8988T (cell line): Measurements from ENCODE around the gene EHMT1.

Experiments used
- DNase-seq: peaks from one replicate; pipeline ENCODE4 v3.0.0; 2011

The EHMT1 gene

DNA sequence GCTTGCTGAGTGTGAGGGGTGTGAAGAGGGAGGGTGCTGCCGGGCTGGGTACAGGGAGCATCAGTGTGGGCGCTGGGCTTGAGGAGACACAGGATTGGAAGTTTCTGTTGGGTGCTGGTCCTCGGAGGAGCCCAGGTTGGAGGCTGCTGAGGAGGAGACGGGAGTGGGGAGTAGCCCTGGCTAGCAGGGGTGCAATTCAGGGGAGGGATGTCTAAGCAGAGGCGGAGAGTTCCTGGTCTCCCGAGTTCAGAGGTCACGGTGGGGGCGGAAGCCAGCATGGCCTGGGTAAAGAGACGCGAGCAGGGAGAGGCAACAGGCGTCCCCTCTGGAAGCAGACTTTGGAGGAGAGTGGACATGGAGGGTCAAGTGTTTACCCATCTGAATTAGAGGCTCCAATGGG, 196.0 kb downstream of the EHMT1 start:
- DNase-seq = no peak

DNA sequence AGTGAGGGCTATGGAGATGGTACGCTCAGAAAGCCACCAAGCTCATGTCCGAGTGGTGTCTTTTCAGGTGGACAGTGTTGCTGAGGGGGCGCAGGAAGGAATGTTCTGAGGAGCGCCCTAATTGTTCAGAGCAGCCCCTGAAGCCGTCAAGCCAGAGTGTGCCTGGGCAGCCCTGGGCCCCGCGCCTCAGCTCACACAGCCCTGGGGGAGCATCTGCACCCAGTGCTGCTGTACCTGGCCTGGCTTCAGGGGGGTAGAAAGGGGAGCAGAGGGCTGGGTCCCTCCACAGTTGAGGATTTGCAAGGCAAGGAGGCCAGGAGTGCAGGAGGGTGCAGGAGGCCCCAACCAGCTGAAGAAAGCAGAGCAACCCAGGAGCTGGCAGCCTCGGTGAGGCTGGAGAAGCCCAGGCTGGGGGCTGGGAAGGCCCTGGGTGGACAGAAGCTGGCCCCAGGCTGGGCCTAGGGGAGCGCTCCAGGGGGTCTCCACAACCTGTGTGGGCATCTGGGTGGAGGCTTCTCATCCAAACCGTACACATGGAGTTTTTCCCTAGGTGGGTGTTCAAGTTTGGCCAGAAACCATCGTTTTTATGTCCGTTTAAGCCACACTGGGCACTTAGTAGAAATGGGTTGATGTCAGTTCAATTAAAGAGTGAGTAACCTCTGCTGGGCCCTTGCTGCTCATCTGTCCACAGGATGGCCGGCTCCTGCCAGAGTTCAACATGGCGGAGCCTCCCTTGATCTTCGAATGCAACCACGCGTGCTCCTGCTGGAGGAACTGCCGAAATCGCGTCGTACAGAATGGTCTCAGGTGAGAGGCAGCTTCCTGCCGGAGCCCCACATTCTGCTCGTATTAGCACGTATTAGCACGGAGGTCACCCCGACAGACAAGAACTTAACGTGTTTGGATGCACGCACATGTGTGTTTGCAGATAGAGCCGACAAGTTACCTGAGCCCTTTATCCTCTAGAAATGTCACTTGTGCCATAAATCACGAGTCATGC, 196.8 kb downstream of the EHMT1 start:
- DNase-seq = no peak

DNA sequence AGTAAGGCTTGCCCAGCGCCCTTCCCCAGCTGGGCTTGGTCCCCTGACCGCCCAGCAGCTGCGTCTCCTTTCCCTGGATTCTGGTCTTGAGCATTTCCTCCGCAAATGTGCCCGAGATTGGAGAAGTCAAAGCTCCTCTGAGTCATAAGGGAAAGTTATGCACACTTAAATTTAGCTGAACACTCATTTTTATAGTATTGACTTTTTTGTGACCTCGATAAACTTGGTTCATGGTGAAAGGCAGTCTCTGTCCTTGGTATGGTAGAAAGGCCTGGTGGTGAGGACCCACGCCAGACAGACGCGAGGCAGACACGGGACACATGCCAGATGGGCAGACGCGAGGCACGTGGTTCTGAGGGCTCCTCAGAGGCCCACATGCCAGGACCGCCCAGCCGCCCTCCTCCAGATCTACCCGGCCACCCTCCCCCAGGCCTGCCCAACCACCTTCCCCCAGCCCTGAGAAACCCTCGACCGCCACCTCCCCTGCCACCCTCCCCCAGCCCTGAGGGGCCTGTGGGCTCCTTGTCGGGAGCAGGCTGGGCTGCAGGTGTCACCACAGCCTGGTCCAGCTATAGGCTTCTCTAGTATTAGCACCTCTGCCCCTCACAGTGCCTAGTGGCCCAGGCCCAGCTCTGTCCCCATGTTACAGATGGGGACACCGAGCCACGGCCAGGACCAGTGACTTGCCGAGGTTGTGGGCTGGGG, 197.9 kb downstream of the EHMT1 start:
- DNase-seq = no peak

DNA sequence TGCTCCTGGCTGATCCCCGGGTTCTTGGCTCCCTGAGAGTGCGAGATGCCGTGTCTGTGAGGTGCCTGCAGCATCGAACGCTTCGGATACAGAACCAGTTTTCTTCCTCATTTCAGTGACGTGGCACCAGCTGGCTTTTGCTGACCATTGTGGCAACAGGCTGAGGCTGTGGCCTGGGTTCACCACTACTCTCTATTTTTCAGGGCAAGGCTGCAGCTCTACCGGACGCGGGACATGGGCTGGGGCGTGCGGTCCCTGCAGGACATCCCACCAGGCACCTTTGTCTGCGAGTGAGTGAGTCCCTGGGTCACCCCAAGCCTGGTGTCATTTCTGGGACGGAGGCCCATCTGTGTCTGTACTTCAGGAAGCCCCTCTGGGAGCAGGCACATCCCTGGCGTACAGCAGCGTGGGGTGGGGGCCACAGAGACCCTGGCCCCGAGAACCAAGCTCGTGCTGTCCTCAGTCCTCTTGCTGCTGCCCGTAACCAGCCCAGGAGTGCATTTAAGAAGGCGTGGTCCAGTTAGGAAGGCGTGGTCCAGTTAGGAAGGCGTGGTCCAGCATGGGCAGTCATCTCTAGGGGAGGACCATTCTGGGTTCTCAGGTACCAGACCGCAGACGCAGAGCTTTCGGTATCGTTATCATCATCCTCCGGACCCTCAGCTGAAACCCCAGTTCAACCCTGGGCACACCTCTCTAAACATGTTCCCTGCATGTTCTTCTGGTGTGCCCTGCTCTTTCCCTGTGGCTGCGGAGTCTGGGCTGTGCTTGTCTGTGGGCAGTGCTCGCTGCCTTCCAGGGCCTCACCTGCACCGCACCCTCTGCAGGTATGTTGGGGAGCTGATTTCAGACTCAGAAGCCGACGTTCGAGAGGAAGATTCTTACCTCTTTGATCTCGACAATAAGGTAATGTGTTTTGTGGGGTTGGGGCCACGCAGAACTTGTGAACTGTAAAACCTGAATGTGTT, 198.7 kb downstream of the EHMT1 start:
- DNase-seq = no peak

DNA sequence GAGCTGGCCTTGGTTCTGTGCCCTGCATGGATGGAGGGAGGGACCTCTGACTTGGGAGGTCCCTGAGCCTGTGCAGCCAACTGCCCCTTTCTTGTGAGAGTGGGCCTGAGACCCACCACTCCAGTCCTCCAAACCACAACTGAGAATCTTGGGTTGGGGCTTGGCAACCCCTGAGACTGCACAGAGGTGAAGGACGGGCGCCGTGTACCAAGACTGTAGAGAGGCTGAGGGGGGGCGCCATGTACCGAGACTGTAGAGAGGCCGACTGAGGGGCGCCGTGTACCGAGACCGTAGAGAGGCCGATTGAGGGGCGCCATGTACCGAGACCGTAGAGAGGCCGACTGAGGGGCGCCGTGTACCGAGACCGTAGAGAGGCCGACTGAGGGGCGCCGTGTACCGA, 199.5 kb downstream of the EHMT1 start:
- no peak for DNase-seq

DNA sequence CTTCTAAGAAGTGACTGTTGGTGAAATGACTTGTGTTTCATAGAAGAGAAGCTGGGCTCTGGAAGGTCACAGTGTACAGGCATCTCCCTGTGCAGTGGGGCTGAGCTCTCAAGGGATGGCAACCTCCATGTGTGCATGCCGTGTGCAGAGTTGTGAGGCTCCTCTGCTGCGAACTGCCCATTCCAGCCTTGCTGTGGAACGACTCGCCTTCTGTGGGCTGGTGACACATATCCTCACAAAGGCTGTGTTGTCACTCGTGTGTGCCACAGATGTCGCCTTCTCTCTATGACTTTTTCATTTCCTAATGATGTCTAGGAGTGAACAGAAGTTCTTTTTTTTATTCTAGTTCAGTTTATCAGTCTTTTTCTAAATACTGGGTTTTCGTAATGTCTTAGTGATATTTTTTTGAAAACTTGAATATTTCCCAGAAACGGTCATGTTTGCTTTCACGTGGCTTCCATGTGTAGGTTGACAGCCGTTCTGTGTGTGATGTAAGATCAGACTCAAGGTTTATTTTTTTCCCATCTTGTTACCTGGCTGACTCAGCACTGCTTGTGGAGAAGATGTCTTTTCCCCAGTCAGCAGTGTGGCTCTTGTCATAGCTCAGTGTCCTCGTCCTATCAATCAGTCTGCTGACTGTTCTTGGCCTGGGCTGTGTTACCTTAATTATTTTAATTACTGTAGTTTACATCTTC, 201.5 kb downstream of the EHMT1 start:
- DNase-seq = no peak

DNA sequence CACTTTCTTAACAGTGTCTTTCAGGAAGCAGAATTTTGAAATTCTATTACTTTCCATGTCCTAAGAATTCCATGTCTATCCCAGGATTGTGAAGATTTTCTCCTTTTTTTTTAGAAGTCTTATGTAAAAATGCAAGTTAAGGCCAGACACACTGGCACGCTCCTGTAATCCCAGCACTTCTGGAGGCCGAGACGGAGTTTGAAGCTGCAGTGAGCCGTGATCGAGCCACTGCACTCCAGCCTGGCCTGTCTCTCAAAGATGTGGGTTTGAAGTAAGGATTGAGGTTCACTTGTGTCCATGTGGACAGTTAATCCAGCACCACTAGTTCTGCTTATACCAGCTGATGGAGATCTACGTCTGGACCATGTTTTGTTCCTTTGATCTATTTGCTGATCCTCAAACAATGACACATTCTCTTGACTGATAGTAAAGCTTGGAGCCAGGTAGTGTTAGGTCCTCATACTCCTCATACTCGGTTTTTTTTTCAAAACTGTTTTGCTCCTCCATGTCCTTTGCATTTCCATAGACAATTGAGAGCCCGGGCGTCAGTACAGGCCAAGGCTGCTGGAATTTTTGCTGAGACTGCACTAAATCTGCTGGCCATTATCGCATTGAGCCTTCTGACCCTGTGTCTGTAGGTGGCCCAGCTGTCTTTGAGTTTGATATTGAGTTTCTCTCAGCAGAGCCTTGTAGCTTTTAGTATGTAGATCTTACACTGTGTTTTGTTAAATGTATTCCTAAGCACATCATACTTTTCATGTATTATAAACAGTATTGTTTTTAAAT, 205.4 kb downstream of the EHMT1 start:
- no peak for DNase-seq

DNA sequence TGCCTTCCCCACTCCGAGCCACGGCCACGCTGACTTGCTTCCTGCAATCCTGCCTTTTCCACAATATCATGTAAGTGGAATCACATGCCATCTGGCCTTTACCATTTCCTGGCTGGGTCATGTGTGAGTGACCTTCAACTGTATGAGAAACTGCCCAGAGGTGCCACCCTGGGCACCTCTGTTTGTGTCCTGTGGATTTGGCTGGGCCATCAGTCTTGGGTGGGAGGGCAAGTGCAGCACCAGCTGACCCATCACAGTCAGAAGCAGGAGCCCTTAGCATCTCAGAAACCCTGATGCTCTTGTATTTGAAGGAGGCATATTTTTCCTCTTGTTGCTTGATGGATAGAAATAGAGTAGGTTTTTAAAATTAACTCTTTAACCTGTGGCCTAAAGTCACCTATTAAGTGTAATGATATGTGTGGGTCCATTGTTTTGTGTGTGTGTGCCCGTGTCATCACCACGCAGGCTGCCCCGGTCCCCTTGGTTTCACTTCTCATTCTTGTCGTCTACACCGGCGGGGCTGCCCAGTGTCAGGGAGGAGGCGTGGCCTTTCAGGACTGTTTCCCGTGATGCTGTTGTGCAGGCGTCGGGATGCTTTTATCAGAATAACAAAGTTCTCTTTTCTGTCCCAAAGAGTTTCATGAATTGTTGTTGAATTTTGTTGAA, 206.7 kb downstream of the EHMT1 start:
- no peak for DNase-seq

DNA sequence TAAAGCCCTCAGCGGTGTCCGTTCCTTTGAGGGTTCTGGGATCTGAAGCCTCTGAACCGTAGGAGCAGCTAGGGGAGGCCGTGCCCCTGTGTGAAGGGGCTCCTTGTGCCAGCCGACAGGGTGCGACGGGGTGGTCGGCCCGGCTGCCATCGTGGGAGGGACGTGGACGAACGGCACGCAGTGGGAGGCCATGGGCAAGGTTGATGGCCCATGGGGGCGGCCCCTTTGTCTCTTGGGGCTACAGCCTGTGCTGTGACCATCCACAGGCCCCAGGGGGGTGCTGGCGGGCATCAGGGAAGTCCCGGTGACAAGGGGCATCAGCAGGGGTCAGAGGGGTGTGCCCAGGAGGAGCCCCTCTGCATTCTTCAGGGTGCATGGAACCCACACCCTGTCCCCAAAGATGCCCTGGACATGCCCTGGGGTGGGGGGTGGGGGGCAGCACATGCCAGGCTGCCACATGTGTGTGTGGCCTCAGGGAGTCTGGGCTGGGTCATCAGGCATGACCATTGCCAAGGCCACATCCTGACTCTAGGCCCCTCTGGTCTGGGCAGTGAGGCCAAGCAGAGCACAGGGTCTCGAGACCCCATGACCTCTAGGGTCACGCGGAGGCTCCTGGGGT, 209.2 kb downstream of the EHMT1 start:
- no peak for DNase-seq

DNA sequence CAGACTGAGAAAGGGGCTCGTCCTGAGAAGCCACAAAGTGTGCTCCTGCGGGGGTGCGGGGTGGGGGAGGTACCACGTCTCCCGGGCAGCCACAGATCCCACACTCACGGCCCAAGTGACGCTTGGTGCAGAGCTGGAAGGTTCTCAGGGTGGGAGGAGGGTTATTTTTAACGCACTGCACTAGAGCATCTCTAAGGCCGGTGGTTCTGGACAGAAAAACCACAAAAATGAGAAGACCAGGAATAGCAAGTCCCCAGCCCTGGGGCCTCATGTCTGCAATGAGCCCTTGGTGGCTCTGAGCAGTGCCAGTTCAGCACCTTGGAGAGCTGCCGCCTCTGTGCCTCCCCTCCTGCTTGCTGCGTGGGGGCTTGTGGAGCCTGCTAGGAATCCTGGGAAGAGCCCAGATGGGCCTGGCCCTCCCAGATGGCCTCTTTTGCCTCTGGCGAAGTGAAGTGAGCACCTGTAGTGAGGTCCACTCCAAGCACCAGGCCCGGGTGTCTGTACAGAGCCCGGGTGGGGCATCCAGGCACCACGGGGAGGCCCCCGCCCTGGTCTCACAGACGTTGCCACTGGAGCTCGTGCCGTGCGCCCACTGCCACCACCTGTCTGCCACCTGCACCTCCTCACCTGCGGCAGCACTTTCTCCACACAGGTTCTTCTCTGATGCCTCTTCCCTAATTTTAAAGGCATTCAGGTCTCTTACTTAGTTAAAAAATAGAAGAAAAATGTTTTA, 209.9 kb downstream of the EHMT1 start:
- no peak for DNase-seq

DNA sequence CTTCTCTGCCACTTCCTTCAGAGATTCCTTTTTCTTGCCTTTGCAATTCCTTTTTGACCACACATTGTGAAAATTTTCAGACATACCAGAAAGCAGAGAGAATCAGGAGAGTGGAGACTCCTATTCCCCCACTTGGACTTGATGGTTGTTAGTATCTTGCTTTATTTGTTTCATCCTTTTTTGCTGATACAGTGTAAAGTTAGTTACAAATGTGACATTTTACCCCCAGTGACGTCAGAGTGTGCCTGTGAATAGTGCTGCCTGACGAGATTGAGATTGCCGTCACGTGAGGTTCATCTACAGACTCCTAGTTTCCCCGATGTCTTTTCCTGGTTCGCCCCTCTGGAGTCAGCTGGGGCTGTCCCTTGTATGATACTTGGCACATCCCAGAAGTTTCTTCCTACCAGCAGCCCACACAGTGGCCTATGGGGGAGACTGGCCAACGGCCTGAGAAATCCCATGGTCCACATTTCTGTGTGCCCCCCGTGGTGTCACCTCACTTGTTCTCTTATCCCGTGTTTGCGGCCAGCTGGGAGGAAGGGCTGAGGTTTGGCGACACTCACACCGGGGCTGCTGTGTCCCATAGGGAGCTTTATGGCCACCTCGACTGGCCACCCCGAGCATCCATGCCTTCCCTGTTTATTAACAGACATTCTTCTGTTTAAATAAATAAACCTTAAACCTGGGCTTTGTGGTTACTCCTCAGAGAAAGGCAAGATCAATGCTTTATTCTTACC, 210.6 kb downstream of the EHMT1 start:
- DNase-seq = no peak

DNA sequence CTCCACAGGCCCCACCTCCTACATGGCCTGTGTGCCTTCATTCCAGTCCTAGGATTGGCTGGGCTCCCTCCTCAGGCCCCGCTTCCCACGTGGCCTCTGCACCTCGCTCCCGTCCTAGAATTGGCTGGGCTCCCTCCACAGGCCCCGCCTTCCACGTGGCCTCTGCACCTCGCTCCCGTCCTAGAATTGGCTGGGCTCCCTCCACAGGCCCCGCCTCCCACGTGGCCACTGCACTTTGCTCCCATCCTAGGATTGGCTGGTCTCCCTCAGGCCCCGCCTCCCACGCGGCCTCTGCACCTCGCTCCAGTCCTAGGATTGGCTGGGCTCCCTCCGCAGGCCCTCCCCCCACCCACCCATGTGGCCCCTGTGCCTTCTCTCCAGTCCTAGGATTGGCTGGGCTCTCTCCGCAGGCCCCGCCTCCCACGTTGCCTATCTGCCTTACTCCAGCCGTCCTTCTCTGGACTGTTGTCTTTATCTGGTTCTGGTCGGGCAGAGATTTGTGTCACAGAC, 213.4 kb downstream of the EHMT1 start:
- DNase-seq = no peak

DNA sequence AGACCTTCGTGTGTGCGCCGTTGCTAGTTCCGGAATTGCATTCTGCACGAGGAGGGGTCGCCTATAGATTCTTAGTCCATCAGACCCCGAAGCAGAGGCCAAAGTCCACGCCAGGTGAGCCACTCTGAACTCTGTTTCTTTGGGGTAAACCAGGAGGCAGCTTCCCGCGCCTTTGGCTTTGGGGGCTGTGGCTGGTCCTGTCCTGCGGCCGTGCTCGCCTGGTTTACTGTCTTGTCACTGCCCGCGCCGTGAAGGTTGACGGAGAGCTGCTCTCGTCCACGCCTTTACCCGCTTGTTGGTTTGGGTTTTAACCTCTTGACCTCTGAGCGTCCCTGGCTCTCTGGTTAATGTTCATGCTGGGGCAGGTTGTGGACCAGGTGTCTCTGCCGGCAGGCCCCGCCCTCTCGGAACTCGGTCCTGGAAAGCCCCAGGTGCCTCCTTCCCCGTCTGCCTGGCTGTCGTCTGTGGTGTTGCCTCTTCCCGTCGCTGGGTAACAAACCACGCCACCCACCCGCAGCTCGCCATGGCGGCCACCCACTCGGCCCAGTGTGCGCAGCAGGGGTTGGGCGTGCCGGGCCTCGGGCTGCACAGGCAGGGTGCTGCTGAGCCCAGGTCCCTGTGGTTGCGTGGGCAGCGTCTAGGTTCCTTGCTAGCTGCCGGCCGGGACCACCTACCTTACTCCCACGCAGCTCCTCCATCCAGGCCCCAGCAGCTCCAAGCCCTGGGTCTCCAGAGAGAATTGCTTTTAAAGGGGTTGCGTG, 214.2 kb downstream of the EHMT1 start:
- DNase-seq = no peak

DNA sequence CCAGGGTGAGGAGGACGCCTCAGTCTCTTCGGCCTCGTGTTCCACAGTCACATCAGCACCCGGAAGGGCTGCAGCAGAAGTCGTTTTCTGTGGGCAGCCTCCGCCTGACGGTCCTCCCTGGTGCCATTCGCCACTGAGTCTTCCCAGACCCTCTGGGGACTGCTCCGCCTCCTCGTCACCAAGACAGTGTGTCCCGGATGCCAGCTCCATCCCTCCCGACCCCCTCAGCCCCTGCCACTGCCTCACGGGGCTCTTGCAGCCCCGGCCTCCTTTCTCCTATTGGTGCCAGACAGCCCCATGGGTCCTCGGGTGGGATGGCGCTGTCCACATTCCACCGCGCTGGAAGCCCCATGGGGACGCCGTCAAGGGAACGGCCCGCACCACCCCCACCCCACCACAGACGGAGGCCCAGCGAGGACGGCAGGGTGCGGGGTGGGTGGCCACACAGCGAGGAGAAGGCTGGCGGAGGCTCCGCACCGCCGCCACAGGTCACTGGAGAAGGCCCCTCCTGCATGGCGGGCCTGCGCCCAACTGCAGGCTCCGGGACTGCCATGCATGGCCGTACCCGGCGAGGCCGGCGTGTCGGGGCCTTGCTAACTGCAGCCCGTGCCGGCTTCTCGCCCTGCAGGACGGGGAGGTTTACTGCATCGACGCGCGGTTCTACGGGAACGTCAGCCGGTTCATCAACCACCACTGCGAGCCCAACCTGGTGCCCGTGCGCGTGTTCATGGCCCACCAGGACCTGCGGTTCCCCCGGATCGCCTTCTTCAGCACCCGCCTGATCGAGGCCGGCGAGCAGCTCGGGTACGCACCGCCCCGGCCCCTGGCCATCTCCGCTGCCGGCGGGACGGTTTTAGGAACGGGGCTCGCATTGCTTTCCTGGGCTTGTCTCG, 215.2 kb downstream of the EHMT1 start:
- no peak for DNase-seq

DNA sequence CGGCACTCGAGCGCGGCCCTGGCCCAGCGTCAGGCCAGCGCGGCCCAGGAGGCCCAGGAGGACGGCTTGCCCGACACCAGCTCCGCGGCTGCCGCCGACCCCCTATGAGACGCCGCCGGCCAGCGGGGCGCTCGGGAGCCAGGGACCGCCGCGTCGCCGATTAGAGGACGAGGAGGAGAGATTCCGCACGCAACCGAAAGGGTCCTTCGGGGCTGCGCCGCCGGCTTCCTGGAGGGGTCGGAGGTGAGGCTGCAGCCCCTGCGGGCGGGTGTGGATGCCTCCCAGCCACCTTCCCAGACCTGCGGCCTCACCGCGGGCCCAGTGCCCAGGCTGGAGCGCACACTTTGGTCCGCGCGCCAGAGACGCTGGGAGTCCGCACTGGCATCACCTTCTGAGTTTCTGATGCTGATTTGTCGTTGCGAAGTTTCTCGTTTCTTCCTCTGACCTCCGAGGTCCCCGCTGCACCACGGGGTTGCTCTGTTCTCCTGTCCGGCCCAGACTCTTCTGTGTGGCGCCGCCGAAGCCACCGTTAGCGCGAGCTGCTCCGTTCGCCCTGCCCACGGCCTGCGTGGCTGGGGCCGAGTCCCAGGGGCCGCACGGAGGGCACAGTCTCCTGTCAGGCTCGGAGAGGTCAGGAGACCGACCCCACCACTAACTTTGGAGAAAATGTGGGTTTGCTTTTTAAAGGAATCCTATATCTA, 216.2 kb downstream of the EHMT1 start:
- DNase-seq = no peak

DNA sequence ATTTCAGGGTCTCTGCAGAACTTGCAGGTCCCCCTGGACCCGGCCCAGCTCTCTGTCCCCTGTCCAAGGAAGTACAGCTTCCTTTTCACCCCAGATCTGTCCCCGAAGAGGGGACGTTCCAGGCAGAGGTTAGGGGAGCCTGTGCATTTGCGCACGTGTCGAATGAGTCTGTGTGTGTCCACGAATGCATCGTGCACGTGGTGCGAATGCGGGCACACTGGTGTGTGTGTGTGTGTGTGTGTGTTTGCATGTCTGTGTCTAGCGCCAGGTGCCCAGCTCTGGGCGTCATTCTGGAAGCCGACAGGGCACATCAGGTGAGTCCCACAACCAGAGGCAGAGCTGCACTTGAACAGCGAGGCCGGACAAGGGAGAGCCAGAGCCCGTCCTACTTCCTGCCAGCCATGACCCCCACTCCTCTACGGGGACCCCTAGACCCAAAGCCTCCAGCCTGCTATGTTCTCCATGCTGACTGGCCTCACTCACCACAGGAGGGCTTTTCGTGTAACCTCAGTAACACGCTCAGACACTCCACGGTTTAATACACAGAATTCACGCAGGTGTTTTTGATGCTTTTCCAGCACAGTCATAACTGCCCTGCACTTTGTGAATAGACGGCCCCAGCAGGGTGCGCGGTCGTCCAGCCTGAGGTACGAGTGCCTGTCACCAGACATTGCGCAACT, 217.5 kb downstream of the EHMT1 start:
- peak; percentile 10 for DNase-seq
